ENCODE data around the gene PIEZO1. TPM values are rescaled to one million over a fixed set of nuclear protein-coding genes. Genes with fewer than 3 reads are reported as not detected.

Gene PIEZO1
- total RNA-seq, 2 experiments from 2014 or later = 269 to 347 TPM

DNA sequence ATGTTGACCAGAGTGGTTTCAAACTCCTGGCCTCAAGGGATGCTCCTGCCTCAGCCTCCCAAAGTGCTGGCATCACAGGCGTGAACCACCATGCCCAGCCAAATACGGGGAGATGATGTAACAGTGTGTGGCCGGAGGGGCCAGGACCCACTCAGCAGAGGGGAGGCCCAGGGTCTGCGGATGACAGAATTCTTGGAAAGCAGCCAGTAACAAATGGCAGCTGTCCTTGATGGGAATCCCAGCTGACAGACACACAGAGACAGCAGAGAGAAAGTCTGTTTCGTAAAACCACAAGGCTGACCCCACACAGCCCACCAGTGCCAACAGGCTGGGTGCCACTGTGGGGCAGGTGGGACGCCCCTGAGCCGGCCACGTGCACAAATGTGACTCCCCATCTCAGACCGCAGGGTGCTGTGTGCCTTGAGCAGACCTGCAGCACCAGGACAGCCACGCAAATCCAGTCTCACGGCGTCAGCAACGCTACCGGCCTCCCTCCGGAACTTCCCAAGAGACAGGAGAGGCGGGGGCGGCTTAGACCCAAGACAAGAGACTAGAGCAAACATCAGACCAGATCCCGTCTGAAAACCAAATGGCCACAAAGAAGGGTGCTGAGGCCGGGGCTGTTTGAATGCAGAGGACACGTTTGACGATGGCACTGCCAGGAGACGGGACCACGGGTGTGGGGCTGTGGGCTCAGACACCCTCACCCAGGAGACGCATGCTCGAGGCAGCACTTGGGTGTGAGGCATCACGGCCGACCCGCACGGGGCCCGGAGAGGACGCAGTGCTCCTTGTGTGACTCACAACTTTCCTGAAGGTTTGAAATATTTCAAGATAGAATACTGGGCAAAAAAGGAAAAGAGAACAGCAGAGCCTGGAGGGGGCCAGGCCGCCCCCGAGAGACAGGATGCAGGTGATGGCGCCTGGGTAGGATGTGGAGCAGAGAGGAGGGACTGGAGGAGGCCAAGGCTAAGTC lies 54.1 kb downstream of the PIEZO1 start:
- H3K4me3 Mint-ChIP-seq = no peak overlapping the region
- ATAC-seq (no peak), DNase-seq (no peak)
- CTCF ChIA-PET = no interaction called here
- peaks cover 14% of the 10 kb centered on the region for H3K36me3 Mint-ChIP-seq
- H3K27me3 Mint-ChIP-seq = no peaks in the 10 kb centered on the region
- no peak overlapping the region for H3K27ac Mint-ChIP-seq
- H3K4me1 Mint-ChIP-seq = no peaks in the 10 kb centered on the region
- H3K9me3 Mint-ChIP-seq (ENCODE audit: low read depth) = no peaks in the 10 kb centered on the region

DNA sequence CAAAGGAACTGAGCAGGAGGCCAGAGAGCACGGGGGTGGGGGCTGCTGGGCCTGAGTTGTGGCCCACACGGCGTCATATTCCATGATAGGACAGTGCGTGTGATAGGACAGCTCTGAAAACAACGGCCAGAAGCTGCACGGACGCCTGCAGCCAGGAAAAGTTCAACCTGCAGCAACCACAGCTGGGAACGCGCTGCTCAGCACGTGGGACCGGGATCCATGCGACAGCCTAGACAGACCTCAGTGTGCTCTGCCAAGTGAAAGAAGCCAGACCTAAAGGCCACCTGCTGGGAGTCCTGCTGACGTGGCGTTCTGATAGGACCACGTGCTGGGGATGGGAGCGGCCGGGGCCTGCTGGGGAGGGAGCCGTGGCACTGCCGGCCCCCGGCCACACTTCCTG lies 57.1 kb downstream of the PIEZO1 start:
- no peaks in the 10 kb centered on the region for H3K9me3 Mint-ChIP-seq (ENCODE audit: low read depth)
- no peak for DNase-seq
- H3K27me3 Mint-ChIP-seq = no peaks in the 10 kb centered on the region
- H3K27ac Mint-ChIP-seq = no peak overlapping the region
- H3K4me3 Mint-ChIP-seq = no peak overlapping the region
- CTCF ChIA-PET = no interaction called here
- peaks cover 18% of the 10 kb centered on the region for H3K36me3 Mint-ChIP-seq
- no peaks in the 10 kb centered on the region for H3K4me1 Mint-ChIP-seq
- ATAC-seq = no peak

DNA sequence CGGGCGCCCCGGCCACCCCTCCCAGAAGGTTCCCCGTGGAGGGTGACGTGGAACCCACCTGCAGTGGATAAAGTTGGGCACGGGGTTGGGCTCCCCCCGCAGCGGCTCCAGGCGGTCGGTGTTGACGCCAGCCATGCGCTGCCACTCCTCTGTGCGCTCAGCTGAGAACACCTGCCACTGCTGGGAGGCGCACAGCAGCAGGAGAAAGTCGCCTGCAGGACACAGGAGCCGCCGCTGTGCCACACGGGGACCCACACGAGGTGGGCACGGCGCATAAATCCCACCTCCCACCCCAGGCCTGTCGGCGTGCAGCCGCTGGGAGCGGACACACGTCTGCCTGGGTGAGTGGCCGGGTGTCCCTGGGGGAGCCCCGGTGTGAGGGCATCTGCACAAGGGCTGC lies 58.0 kb downstream of the PIEZO1 start:
- CTCF ChIA-PET = no interaction called here
- Mint-ChIP-seq H3K4me3 (no peak overlapping the region), H3K4me1 (no peaks in the 10 kb centered on the region), H3K27me3 (no peaks in the 10 kb centered on the region), H3K9me3 (ENCODE audit: low read depth) (no peaks in the 10 kb centered on the region), H3K27ac (no peak overlapping the region), H3K36me3 (peaks cover 22% of the 10 kb centered on the region)
- DNase-seq = no peak
- ATAC-seq = no peak

DNA sequence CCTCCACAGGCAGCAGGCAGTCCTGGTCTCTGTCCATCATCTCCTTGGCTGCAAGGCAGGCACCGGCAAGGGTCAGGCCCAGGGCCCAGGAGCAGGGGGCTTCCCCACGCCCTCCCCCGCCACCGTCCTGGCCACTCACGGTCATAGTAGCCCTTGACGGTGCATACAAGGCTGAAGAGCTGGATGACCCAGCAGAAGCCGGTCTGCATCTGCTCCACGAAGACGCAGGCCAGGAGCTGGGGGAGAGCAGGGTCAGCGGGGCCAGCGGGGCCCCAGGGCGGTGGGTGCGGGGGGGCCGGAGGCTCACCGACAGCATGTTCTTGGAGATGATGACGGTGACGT lies 58.6 kb downstream of the PIEZO1 start:
- DNase-seq (no peak), ATAC-seq (no peak)
- Mint-ChIP-seq H3K4me1 (no peaks in the 10 kb centered on the region), H3K4me3 (no peak overlapping the region), H3K27me3 (no peaks in the 10 kb centered on the region), H3K9me3 (ENCODE audit: low read depth) (no peaks in the 10 kb centered on the region), H3K36me3 (peaks cover 26% of the 10 kb centered on the region), H3K27ac (no peak overlapping the region)
- CTCF ChIA-PET = interaction anchor here (1.2 kb wide), 1 partner anchor 11 kb away, joined by 4 read pairs; no protein-coding TSS in a partner anchor

DNA sequence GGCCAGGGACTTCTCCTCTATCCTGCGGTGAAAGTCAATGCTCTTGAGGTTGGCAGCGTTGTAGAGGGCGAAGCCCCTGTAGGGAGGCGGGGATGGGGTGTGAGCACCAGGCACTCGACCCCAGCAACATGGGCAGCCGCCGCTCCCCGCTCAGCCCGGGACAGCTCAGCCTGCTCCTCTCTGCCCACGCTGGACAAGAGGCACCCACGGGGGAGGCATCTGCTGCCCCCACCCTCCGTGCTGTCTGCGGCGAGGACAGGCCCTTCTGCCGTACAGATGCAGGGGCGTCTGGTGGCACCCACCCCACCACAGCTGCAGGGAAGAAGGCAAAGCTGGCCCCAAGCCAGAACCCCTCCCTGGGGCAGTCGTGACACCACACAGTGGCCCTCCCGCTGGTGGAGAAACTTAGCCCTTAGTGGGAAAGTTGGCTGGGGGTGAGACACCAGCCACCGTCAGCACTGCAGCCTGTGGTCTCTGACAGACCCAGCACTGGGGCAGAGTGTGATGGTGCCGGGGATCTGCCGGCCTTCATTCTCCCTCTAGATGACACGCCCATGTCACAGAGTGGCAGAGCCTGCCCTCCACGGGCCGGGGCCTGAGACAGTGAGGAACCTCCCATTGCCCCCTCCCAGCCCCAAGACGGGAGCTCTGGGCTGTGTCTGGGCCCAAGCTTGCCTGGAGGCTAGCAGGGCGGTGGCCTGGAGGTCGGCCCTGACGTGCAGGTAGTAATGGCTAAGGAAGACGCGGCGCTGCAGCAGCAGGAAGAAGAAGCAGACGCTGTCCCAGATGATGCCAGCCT lies 59.2 kb downstream of the PIEZO1 start:
- DNase-seq (no peak), ATAC-seq (no peak)
- Mint-ChIP-seq H3K9me3 (ENCODE audit: low read depth) (no peaks in the 10 kb centered on the region), H3K4me3 (no peak overlapping the region), H3K4me1 (no peaks in the 10 kb centered on the region), H3K27me3 (no peaks in the 10 kb centered on the region), H3K27ac (no peak overlapping the region), H3K36me3 (peaks cover 23% of the 10 kb centered on the region)
- CTCF ChIA-PET = interaction anchor here (1.2 kb wide), 1 partner anchor 12 kb away, joined by 4 read pairs; no protein-coding TSS in a partner anchor

DNA sequence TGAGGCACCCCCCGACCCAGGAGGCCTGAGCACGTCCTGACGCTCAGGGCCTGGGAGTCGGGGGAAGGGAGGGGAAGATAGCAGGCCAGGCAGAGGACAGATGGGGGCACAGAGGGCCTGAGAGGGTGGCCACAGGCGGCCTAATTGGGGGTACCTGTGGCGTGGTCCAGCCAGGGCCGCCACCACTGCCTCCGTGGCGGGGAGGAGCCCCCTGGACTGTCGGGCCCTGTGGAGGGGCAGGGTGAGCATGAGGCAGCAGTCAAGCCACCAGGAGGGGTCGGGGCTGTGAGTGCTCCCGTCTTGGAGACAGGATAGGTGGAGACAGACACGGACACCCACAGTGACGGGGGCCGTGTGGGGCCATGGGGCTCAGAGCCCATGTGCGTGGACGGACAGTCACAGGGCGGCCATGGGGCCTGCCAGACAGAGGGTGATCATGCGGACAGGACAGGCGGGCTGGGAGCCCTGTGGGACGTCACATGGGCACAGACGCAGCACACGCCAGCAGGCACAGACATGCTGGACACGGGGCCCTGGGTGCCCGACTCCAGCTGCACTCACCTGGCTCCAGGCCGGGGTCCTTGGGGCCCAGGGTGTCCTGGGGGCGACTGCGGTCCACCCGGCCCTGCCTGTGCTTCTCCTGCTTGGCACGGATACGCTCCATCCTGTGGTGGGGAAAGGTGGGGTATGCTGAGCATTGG lies 60.0 kb downstream of the PIEZO1 start:
- CTCF ChIA-PET = interaction anchor here (1.2 kb wide), 1 partner anchor 13 kb away, joined by 4 read pairs; no protein-coding TSS in a partner anchor
- ATAC-seq (no peak), DNase-seq (no peak)
- no peaks in the 10 kb centered on the region for H3K27me3 Mint-ChIP-seq
- H3K4me1 Mint-ChIP-seq = no peaks in the 10 kb centered on the region
- no peaks in the 10 kb centered on the region for H3K9me3 Mint-ChIP-seq (ENCODE audit: low read depth)
- no peak overlapping the region for H3K27ac Mint-ChIP-seq
- H3K36me3 Mint-ChIP-seq = peaks cover 29% of the 10 kb centered on the region
- H3K4me3 Mint-ChIP-seq = no peak overlapping the region

DNA sequence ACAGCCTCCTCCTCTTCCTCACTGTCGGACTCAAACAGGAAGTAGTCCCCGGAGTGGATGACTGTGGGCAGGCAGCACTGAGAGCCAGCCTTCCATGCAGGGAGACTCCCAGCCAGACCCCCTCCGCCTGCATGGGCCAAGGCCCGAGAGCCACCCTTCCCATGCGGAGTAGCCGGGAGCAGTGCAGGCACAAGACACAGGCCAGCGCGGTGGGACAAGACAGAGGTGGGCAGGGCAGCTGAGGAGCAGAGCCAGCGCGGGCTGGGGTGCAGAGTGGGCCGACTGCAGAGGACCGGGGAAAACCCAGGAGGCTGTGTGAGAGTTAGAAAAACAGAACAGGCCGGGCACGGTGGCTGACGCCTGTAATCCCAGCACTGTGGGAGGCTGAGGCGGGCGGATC lies 61.1 kb downstream of the PIEZO1 start:
- Mint-ChIP-seq H3K9me3 (ENCODE audit: low read depth) (no peaks in the 10 kb centered on the region), H3K4me1 (peaks cover 2% of the 10 kb centered on the region), H3K36me3 (peaks cover 30% of the 10 kb centered on the region), H3K4me3 (no peak overlapping the region), H3K27ac (no peak overlapping the region), H3K27me3 (no peaks in the 10 kb centered on the region)
- ATAC-seq (no peak), DNase-seq (no peak)
- CTCF ChIA-PET = interaction anchor here (0.7 to 2.4 kb wide), 2 partner anchors 9 to 13 kb away, joined by 3 to 9 read pairs; no protein-coding TSS in a partner anchor

DNA sequence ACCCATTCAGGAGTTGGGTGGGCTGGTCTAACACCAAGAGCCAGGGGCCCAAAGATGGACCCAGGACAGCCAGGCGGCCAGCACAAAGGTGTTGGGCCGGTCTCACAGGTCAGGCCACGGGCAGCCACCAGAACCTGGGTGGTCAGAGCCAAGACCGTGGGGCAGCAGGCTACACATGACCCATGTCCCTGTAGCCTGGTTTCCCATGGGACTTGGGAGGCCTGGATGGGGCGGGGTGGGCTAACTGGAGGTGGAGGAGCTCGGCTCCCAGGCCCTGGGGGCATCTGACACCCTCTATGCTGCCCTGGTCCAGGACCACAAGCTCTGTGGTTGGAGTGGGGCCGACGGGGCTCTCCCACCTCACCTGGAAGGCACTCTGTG lies 61.5 kb downstream of the PIEZO1 start:
- no peak overlapping the region for H3K4me3 Mint-ChIP-seq
- H3K27ac Mint-ChIP-seq = no peak overlapping the region
- H3K9me3 Mint-ChIP-seq (ENCODE audit: low read depth) = no peaks in the 10 kb centered on the region
- peaks cover 2% of the 10 kb centered on the region for H3K4me1 Mint-ChIP-seq
- no peak for ATAC-seq
- H3K27me3 Mint-ChIP-seq = no peaks in the 10 kb centered on the region
- no peak for DNase-seq
- CTCF ChIA-PET = interaction anchor here (0.7 to 2.4 kb wide), 2 partner anchors 10 to 13 kb away, joined by 3 to 9 read pairs; no protein-coding TSS in a partner anchor
- H3K36me3 Mint-ChIP-seq = peaks cover 30% of the 10 kb centered on the region

DNA sequence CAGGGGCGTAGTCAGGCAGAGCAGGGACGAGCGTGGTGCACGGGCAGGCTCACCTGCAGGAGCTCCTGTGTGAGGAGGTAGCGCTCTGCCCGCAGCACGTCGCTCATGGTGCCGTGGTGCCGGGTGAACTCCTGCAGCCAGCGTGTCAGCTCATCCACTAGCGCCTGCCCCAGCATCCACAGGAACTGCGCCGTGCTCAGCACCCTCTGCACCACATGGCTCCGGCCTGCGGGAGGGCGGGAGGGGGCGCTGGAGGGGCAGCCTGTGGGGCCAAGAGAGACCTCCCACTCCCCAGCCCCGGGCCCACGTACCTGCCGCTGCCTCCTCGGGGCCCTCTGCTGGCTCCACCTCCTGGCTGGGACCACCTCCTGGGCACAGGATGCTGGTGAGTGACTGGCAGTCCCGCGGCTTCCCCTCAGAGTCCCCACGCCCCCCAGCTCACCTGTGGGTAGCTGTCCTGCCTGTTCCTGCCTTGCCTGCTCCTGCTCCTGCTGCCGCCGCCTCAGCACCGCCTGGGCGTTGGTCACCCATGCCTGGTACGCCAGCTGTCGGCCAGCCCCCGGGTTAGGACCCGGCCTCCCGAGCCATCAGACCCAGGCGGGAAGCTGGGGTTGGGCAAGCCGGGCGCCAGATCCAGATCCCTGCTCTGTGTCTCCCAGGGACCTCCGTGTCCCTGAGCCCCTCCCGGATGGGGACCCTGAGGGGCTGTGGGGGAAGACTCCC lies 62.1 kb downstream of the PIEZO1 start:
- Mint-ChIP-seq H3K27ac (no peak overlapping the region), H3K4me3 (no peak overlapping the region), H3K9me3 (ENCODE audit: low read depth) (no peaks in the 10 kb centered on the region), H3K36me3 (peaks cover 32% of the 10 kb centered on the region), H3K4me1 (peaks cover 2% of the 10 kb centered on the region), H3K27me3 (no peaks in the 10 kb centered on the region)
- ATAC-seq = no peak
- CTCF ChIA-PET = interaction anchor here (0.7 to 2.4 kb wide), 2 partner anchors 10 to 14 kb away, joined by 3 to 9 read pairs; no protein-coding TSS in a partner anchor
- DNase-seq = no peak

DNA sequence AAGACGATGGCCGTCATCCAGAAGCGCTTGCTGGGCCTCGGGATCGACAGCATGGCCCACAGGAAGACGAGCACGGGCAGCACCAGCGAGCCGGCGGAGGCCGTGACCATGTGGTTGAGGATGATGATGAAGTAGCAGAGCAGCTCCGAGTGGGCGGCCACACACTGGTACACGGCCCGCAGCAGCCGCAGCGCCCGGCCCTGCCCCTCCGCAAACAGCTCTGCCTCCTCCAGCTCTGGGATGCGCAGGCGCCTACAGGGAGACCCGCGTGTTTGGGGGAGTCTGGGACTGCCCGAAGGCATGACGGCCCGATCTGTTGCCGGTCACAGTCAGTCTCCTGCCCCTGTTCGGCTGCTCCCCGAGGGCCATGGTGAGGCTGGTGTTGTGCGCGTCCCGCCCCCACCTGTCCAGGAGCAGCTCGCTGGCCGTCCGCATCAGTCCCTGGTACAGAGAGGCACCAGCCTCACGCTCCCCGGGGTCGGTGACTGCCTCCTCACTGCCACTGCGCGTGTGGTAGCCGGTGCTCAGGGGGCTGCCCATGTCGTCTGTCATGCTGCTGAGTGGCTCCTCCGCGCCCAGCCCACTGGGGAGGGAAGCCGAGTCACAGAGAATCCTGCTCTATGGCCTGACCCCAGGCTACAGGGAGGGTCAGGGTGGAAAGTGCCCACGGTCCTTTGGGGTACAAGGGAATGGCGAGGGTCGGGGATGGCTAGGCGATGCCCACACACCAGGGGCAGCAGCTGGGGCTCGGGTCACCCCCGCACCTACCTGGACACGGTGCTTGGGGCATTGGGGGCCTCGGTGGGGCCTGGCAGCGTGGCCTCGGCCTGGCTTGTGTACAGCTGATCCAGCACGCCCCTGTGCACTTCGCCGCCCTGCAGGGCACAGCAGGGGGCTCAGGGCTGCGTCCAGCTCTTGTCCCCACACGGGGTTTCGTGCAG lies 62.9 kb downstream of the PIEZO1 start:
- CTCF ChIA-PET = interaction anchor here (2.4 kb wide), 1 partner anchor 15 kb away, joined by 9 read pairs; no protein-coding TSS in a partner anchor
- H3K27me3 Mint-ChIP-seq = no peaks in the 10 kb centered on the region
- no peak for ATAC-seq

DNA sequence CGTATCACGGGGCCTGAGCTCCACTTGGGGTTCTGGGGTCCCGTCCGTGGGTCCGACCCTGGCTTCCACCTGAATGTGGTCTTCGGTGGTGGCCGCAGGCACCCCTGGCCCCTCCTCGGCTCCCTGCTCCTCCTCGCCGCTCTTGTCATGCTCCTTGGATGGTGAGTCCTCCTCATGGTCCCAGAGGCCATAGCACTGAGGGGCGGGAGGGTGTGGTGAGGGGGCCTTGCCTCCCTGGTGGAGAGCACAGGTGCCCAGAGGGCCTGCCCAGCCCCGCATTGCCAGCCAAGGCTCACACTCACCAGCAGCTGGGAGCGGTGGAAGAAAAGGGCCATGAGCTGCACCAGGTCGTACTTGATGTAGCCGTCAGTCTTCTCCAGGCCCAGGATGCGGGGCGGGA lies 63.8 kb downstream of the PIEZO1 start:
- no peak for DNase-seq
- Mint-ChIP-seq H3K27me3 (no peaks in the 10 kb centered on the region), H3K9me3 (ENCODE audit: low read depth) (no peaks in the 10 kb centered on the region), H3K36me3 (peaks cover 42% of the 10 kb centered on the region), H3K27ac (no peak overlapping the region), H3K4me3 (no peak overlapping the region), H3K4me1 (peaks cover 2% of the 10 kb centered on the region)
- ATAC-seq = no peak
- CTCF ChIA-PET = interaction anchor here (1.7 kb wide), 1 partner anchor 16 kb away, joined by 8 read pairs; no protein-coding TSS in a partner anchor

More for the DNA sequence above, 62.9 kb downstream of the PIEZO1 start:
- Mint-ChIP-seq H3K9me3 (ENCODE audit: low read depth) (no peaks in the 10 kb centered on the region), H3K4me1 (peaks cover 2% of the 10 kb centered on the region), H3K4me3 (no peak overlapping the region), H3K36me3 (peaks cover 37% of the 10 kb centered on the region), H3K27ac (no peak overlapping the region)
- no peak for DNase-seq
